Measurements from ENCODE around the gene PTGER3.

The PTGER3 gene

GRCh38 chr1:71047635-71048607 lies at the start of gene PTGER3:
PTGER3 (minus strand) TSS chr1:71047816; CDS start chr1:71047577, 239 bp downstream.
- peaks cover 2% of the 10 kb centered on the region for H3K4me1 ChIP-seq (ENCODE audit: insufficient read depth, low read length)
- H3K27me3 ChIP-seq (ENCODE audit: insufficient read depth, low read length): peaks cover 34% of the 10 kb centered on the region

GRCh38 chr1:71094913-71095312 lies 47.3 kb upstream of the PTGER3 start:
- peaks cover 1% of the 10 kb centered on the region for H3K4me1 ChIP-seq (ENCODE audit: insufficient read depth, low read length)
- no peaks in the 10 kb centered on the region for H3K27me3 ChIP-seq (ENCODE audit: insufficient read depth, low read length)
- no peak overlapping the region for H3K4me3 ChIP-seq (ENCODE audit: low read length)

More at GRCh38 chr1:71047635-71048607, at the start of gene PTGER3:
- peak within 1 kb of the TSS; percentile 67 for H2AFZ ChIP-seq (ENCODE audit: low read depth, low read length)
- no peaks in the 10 kb centered on the region for H3K36me3 ChIP-seq (ENCODE audit: insufficient read depth, low read length)
- H3K4me3 ChIP-seq (ENCODE audit: low read length): peak within 1 kb of the TSS; percentile 32
- peaks cover 5% of the 10 kb centered on the region for H3K9me3 ChIP-seq (ENCODE audit: low read length)

GRCh38 chr1:71093938-71094337 lies 46.3 kb upstream of the PTGER3 start:
- H3K4me1 ChIP-seq (ENCODE audit: insufficient read depth, low read length): peaks cover 2% of the 10 kb centered on the region

More at GRCh38 chr1:71094913-71095312, 47.3 kb upstream of the PTGER3 start:
- Histone ChIP-seq H3K36me3 (ENCODE audit: insufficient read depth, low read length) (no peaks in the 10 kb centered on the region), H2AFZ (ENCODE audit: low read depth, low read length) (no peak overlapping the region), H3K9me3 (ENCODE audit: low read length) (no peaks in the 10 kb centered on the region)

GRCh38 chr1:71089536-71090270 lies 42.1 kb upstream of the PTGER3 start:
- Histone ChIP-seq H3K4me1 (ENCODE audit: insufficient read depth, low read length) (peaks cover 2% of the 10 kb centered on the region), H3K4me3 (ENCODE audit: low read length) (no peak overlapping the region)

More at GRCh38 chr1:71093938-71094337, 46.3 kb upstream of the PTGER3 start:
- Histone ChIP-seq H2AFZ (ENCODE audit: low read depth, low read length) (no peak overlapping the region), H3K27me3 (ENCODE audit: insufficient read depth, low read length) (no peaks in the 10 kb centered on the region), H3K9me3 (ENCODE audit: low read length) (no peaks in the 10 kb centered on the region), H3K4me3 (ENCODE audit: low read length) (no peak overlapping the region), H3K36me3 (ENCODE audit: insufficient read depth, low read length) (no peaks in the 10 kb centered on the region)

GRCh38 chr1:71088645-71089287 lies 41.1 kb upstream of the PTGER3 start:
- Histone ChIP-seq H3K4me3 (ENCODE audit: low read length) (no peak overlapping the region), H3K4me1 (ENCODE audit: insufficient read depth, low read length) (peaks cover 2% of the 10 kb centered on the region)

More at GRCh38 chr1:71089536-71090270, 42.1 kb upstream of the PTGER3 start:
- Histone ChIP-seq H3K27me3 (ENCODE audit: insufficient read depth, low read length) (no peaks in the 10 kb centered on the region), H3K9me3 (ENCODE audit: low read length) (no peaks in the 10 kb centered on the region), H3K36me3 (ENCODE audit: insufficient read depth, low read length) (no peaks in the 10 kb centered on the region), H2AFZ (ENCODE audit: low read depth, low read length) (no peak overlapping the region)

GRCh38 chr1:71087713-71088112 lies 40.1 kb upstream of the PTGER3 start:
- no peak overlapping the region for H3K4me3 ChIP-seq (ENCODE audit: low read length)
- H3K9me3 ChIP-seq (ENCODE audit: low read length): no peaks in the 10 kb centered on the region
- H3K36me3 ChIP-seq (ENCODE audit: insufficient read depth, low read length): no peaks in the 10 kb centered on the region
- peaks cover 2% of the 10 kb centered on the region for H3K4me1 ChIP-seq (ENCODE audit: insufficient read depth, low read length)
- no peaks in the 10 kb centered on the region for H3K27me3 ChIP-seq (ENCODE audit: insufficient read depth, low read length)
- H2AFZ ChIP-seq (ENCODE audit: low read depth, low read length): no peak overlapping the region

More at GRCh38 chr1:71088645-71089287, 41.1 kb upstream of the PTGER3 start:
- Histone ChIP-seq H3K9me3 (ENCODE audit: low read length) (no peaks in the 10 kb centered on the region), H3K27me3 (ENCODE audit: insufficient read depth, low read length) (no peaks in the 10 kb centered on the region), H3K36me3 (ENCODE audit: insufficient read depth, low read length) (no peaks in the 10 kb centered on the region), H2AFZ (ENCODE audit: low read depth, low read length) (no peak overlapping the region)

- no peaks in the 10 kb centered on the region for H3K27me3 ChIP-seq (ENCODE audit: insufficient read depth, low read length)
- no peaks in the 10 kb centered on the region for H3K36me3 ChIP-seq (ENCODE audit: insufficient read depth, low read length)
- no peaks in the 10 kb centered on the region for H3K9me3 ChIP-seq (ENCODE audit: low read length)
- H2AFZ ChIP-seq (ENCODE audit: low read depth, low read length): no peak overlapping the region
- H3K4me1 ChIP-seq (ENCODE audit: insufficient read depth, low read length): peaks cover 2% of the 10 kb centered on the region
- no peak overlapping the region for H3K4me3 ChIP-seq (ENCODE audit: low read length)
Measured at GRCh38 chr1:71087060-71087459, 39.4 kb upstream of the PTGER3 start.

GRCh38 chr1:71086331-71086730 lies 38.7 kb upstream of the PTGER3 start:
- H3K9me3 ChIP-seq (ENCODE audit: low read length): no peaks in the 10 kb centered on the region
- H3K4me1 ChIP-seq (ENCODE audit: insufficient read depth, low read length): peaks cover 7% of the 10 kb centered on the region
- no peak overlapping the region for H2AFZ ChIP-seq (ENCODE audit: low read depth, low read length)
- H3K4me3 ChIP-seq (ENCODE audit: low read length): no peak overlapping the region
- H3K36me3 ChIP-seq (ENCODE audit: insufficient read depth, low read length): no peaks in the 10 kb centered on the region
- H3K27me3 ChIP-seq (ENCODE audit: insufficient read depth, low read length): no peaks in the 10 kb centered on the region

GRCh38 chr1:71083271-71083670 lies 35.7 kb upstream of the PTGER3 start:
- Histone ChIP-seq H3K36me3 (ENCODE audit: insufficient read depth, low read length) (peaks cover under 1% of the 10 kb centered on the region), H3K4me3 (ENCODE audit: low read length) (no peak overlapping the region), H3K27me3 (ENCODE audit: insufficient read depth, low read length) (no peaks in the 10 kb centered on the region), H3K4me1 (ENCODE audit: insufficient read depth, low read length) (peaks cover 18% of the 10 kb centered on the region), H2AFZ (ENCODE audit: low read depth, low read length) (no peak overlapping the region), H3K9me3 (ENCODE audit: low read length) (no peaks in the 10 kb centered on the region)

- Histone ChIP-seq H3K36me3 (ENCODE audit: insufficient read depth, low read length) (peaks cover 16% of the 10 kb centered on the region), H3K9me3 (ENCODE audit: low read length) (no peaks in the 10 kb centered on the region), H3K27me3 (ENCODE audit: insufficient read depth, low read length) (no peaks in the 10 kb centered on the region), H3K4me1 (ENCODE audit: insufficient read depth, low read length) (peaks cover 18% of the 10 kb centered on the region), H2AFZ (ENCODE audit: low read depth, low read length) (peak overlapping the region; percentile 64), H3K4me3 (ENCODE audit: low read length) (peak overlapping the region; percentile 96)
Measured at GRCh38 chr1:71081697-71082080, 34.1 kb upstream of the PTGER3 start.

GRCh38 chr1:71080739-71081696 lies 33.4 kb upstream of the PTGER3 start, which contains the start of gene ZRANB2:
ZRANB2 (minus strand) TSS chr1:71081035; CDS start chr1:71080995, 40 bp downstream.
- Histone ChIP-seq H2AFZ (ENCODE audit: low read depth, low read length) (peak within 1 kb of the TSS; percentile 64), H3K9me3 (ENCODE audit: low read length) (no peaks in the 10 kb centered on the region), H3K4me3 (ENCODE audit: low read length) (peak within 1 kb of the TSS; percentile 96), H3K36me3 (ENCODE audit: insufficient read depth, low read length) (peaks cover 23% of the 10 kb centered on the region), H3K4me1 (ENCODE audit: insufficient read depth, low read length) (peaks cover 18% of the 10 kb centered on the region), H3K27me3 (ENCODE audit: insufficient read depth, low read length) (no peaks in the 10 kb centered on the region)
